GM12878 (cell line): Measurements from ENCODE around the gene ZNF839. TPM values are rescaled to one million over a fixed set of nuclear protein-coding genes. Genes with fewer than 3 reads are reported as not detected.
A peak's percentile ranks its signal among the peaks of the same experiment; 100 is the strongest.

Source experiments
- ASH2L ChIP-seq: fragments of 300-600, 200-600 bp; sonication (generic); IDR thresholded peaks from 2 replicates; pipeline ENCODE4 v1.6.1; 2017; ENCODE audit warnings: low read depth, mild to moderate bottlenecking, borderline replicate concordance
- ATF2 ChIP-seq: IDR thresholded peaks from 2 replicates; pipeline ENCODE4 v1.6.1; 2012; ENCODE audit warnings: low read length, inconsistent platforms
- ATF7 ChIP-seq: fragments of 450-650 bp; IDR thresholded peaks from 2 replicates; pipeline ENCODE4 v1.6.1; 2016; ENCODE audit warnings: low read depth, mild to moderate bottlenecking
- BCL11A ChIP-seq: IDR thresholded peaks from 2 replicates; pipeline ENCODE4 v1.6.1; 2011; ENCODE audit warnings: low read depth, low read length
- BRCA1 ChIP-seq: IDR thresholded peaks from 2 replicates; pipeline ENCODE4 v1.6.1; 2011; ENCODE audit warnings: low read depth, low read length, improper control_type of control experiment
- CBFB ChIP-seq: IDR thresholded peaks from 2 replicates; pipeline ENCODE4 v1.6.1; 2016; ENCODE audit warnings: antibody characterized with exemption, low read depth
- EGR1 ChIP-seq, 2 experiments: IDR thresholded peaks; 1 replicate in 1 of 2; 2 replicates in 1 of 2; pipeline ENCODE4 v1.6.1; 2011 to 2012; ENCODE audit warnings: low read depth in 2 of 2, low read length in 2 of 2, borderline replicate concordance in 1 of 2, mild to moderate bottlenecking in 1 of 2, moderate library complexity in 1 of 2
- FOXM1 ChIP-seq: IDR thresholded peaks from 2 replicates; pipeline ENCODE4 v1.6.1; 2012; ENCODE audit warnings: low read depth, mild to moderate bottlenecking, inconsistent platforms, low read length, moderate library complexity
- POLR2AphosphoS2 ChIP-seq: IDR thresholded peaks from 2 replicates; pipeline ENCODE4 v1.6.1; 2011; ENCODE audit warnings: low read depth, mild to moderate bottlenecking, low read length, improper control_type of control experiment, moderate library complexity
- RB1 ChIP-seq: fragments of 450-650 bp; formaldehyde crosslinking; IDR thresholded peaks from 2 replicates; pipeline ENCODE4 v1.6.1; 2017; ENCODE audit warnings: mild to moderate bottlenecking, borderline replicate concordance
- REST ChIP-seq: IDR thresholded peaks from 2 replicates; pipeline ENCODE4 v1.6.1; 2012; ENCODE audit warnings: mild to moderate bottlenecking, low read depth, low read length
- SIX5 ChIP-seq: IDR thresholded peaks from 2 replicates; pipeline ENCODE4 v1.6.1; 2011; ENCODE audit warnings: mild to moderate bottlenecking, low read depth, low read length, moderate library complexity; ENCODE audit not compliant: severe bottlenecking
- SMARCA5 ChIP-seq: fragments of 450-650 bp; IDR thresholded peaks from 2 replicates; pipeline ENCODE4 v1.6.1; 2017; ENCODE audit warnings: mild to moderate bottlenecking
- SMC3 ChIP-seq: IDR thresholded peaks from 2 replicates; pipeline ENCODE4 v1.6.1; 2011; ENCODE audit warnings: low read length, improper control_type of control experiment, borderline replicate concordance
- STAT3 ChIP-seq: IDR thresholded peaks from 2 replicates; pipeline ENCODE4 v1.6.1; 2011; ENCODE audit warnings: low read depth, low read length, improper control_type of control experiment
- TCF7 ChIP-seq: IDR thresholded peaks from 2 replicates; pipeline ENCODE4 v1.6.1; 2014; ENCODE audit warnings: antibody characterized with exemption, borderline replicate concordance
- USF2 ChIP-seq: IDR thresholded peaks from 2 replicates; pipeline ENCODE4 v1.6.1; 2011; ENCODE audit warnings: low read depth, low read length, improper control_type of control experiment, borderline replicate concordance
- ZNF217 ChIP-seq: fragments of 450-650 bp; IDR thresholded peaks from 2 replicates; pipeline ENCODE4 v1.6.1; 2017; ENCODE audit warnings: antibody characterized with exemption, mild to moderate bottlenecking
- ZNF24 ChIP-seq: fragments of 450-650 bp; IDR thresholded peaks from 2 replicates; pipeline ENCODE4 v1.6.1; 2017; ENCODE audit warnings: antibody characterized with exemption, mild to moderate bottlenecking
- polyA plus RNA-seq, 11 experiments: library from polyadenylated mRNA; depleted of rRNA in 4 of 11; unstranded in 6 of 11; stranded (reverse) in 5 of 11; fragments of >200 nt; fragmentation: Nextera tagmentation in 4 of 11; fragmentation: Illumina TruSeq in 1 of 11; extraction: Ambion mirVana in 4 of 11; extraction: Trizol in 1 of 11; gene quantifications; 1 replicate in 1 of 11; 2 replicates in 10 of 11; pipeline versions ENCODE4 v1.2.1 to v1.2.3, GENCODE V29; 2011 to 2016; ENCODE audit warnings: inconsistent platforms in 2 of 11, missing spikeins in 2 of 11, low read depth in 1 of 11
- total RNA-seq, 4 experiments: library from RNA; depleted of rRNA in 3 of 4; stranded (reverse); fragments of >200 nt in 3 of 4; fragmentation: Illumina TruSeq in 1 of 4; extraction: Trizol in 1 of 4; gene quantifications; 2 replicates each; pipeline versions ENCODE4 v1.2.1 to v1.2.3, GENCODE V29; 2013 to 2021
- TF ChIP-seq, protein P1 (sequence below): fragments of 450-650 bp; IDR thresholded peaks from 2 replicates; pipeline ENCODE4 v1.6.1; 2017; ENCODE audit warnings: low read depth, mild to moderate bottlenecking, moderate library complexity
- TF ChIP-seq, protein P2 (sequence below): fragments of 450-650 bp; IDR thresholded peaks from 2 replicates; pipeline ENCODE4 v1.6.1; 2017; ENCODE audit warnings: mild to moderate bottlenecking, low read depth, inconsistent platforms; ENCODE audit not compliant: poor library complexity, severe bottlenecking

ZNF839 gene
- total and polyA plus RNA-seq, 10 of the 15 experiments (the other 5 are each of a cell fraction or from before 2014, with no cell fraction given) = 1.4 to 14.4 (median 8.6) TPM

GRCh38 chr14:102314242-102315011 is 5.1 kb upstream of the ZNF839 start (continued):
- TF ChIP-seq STAT3 = no peak
- no peak for TF ChIP-seq ASH2L
- peak; percentile 77; the same call in 1 of the 2 replicates for TF ChIP-seq SMARCA5
- TF ChIP-seq SIX5 = no peak
- TF ChIP-seq EGR1 (IDR thresholded peaks at IDR 0.05; ENCODE audit: borderline replicate concordance in 1 of 2, low read depth in 2 of 2, low read length in 2 of 2) = no peak
- TF ChIP-seq CBFB = no peak
- TF ChIP-seq ZNF24 = no peak
- no peak for TF ChIP-seq BRCA1
- TF ChIP-seq BCL11A = no peak
- TF ChIP-seq FOXM1 = no peak
- TF ChIP-seq USF2 = peak; percentile 44
- TF ChIP-seq, protein P1, sequence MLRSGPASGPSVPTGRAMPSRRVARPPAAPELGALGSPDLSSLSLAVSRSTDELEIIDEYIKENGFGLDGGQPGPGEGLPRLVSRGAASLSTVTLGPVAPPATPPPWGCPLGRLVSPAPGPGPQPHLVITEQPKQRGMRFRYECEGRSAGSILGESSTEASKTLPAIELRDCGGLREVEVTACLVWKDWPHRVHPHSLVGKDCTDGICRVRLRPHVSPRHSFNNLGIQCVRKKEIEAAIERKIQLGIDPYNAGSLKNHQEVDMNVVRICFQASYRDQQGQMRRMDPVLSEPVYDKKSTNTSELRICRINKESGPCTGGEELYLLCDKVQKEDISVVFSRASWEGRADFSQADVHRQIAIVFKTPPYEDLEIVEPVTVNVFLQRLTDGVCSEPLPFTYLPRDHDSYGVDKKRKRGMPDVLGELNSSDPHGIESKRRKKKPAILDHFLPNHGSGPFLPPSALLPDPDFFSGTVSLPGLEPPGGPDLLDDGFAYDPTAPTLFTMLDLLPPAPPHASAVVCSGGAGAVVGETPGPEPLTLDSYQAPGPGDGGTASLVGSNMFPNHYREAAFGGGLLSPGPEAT = peak; percentile 51; the same call in 1 of the 2 replicates
- TF ChIP-seq ATF2 = no peak
- TF ChIP-seq ATF7 = no peak
- TF ChIP-seq, protein P2, sequence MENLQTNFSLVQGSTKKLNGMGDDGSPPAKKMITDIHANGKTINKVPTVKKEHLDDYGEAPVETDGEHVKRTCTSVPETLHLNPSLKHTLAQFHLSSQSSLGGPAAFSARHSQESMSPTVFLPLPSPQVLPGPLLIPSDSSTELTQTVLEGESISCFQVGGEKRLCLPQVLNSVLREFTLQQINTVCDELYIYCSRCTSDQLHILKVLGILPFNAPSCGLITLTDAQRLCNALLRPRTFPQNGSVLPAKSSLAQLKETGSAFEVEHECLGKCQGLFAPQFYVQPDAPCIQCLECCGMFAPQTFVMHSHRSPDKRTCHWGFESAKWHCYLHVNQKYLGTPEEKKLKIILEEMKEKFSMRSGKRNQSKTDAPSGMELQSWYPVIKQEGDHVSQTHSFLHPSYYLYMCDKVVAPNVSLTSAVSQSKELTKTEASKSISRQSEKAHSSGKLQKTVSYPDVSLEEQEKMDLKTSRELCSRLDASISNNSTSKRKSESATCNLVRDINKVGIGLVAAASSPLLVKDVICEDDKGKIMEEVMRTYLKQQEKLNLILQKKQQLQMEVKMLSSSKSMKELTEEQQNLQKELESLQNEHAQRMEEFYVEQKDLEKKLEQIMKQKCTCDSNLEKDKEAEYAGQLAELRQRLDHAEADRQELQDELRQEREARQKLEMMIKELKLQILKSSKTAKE = no peak
- TF ChIP-seq SMC3 = peak; percentile 78
- TF ChIP-seq RB1 = peak; percentile 51; the same call in 1 of the 2 replicates
- no peak for TF ChIP-seq ZNF217
- no peak for TF ChIP-seq REST
- no peak for TF ChIP-seq TCF7
- no peak for TF ChIP-seq POLR2AphosphoS2
